CD4-positive, alpha-beta memory T cell (primary cell): ENCODE results near the gene HOXB1. TPM values are rescaled to one million over a fixed set of nuclear protein-coding genes. Genes with fewer than 3 reads are reported as not detected.

Experiments used
- CTCF ChIA-PET: fragments of 350-600 bp; sonication (Branson Sonifier 250); formaldehyde crosslinking; loops from one replicate; lab custom pipeline; 2021; ENCODE audit warnings: inconsistent platforms; ENCODE audit not compliant: partially characterized antibody; lab: Charles Lee
- POLR2A ChIA-PET: fragments of 350-600 bp; sonication (Branson Sonifier 250); formaldehyde crosslinking; loops from one replicate; lab custom pipeline; 2021; ENCODE audit not compliant: partially characterized antibody; lab: Charles Lee
- DNase-seq, 5 donors: peaks; one replicate each; pipeline versions ENCODE4 v3.0.0 to v3.0.0-alpha.2; 2020 to 2022; ENCODE audit warnings: mixed read lengths in 1 of 5
- H3K27ac ChIP-seq: one replicate; pipeline ENCODE4 v1.7.0; 2013; ENCODE audit warnings: low read depth, low read length
- H3K27me3 ChIP-seq: 2 replicates; pipeline ENCODE4 v1.7.0; 2013; ENCODE audit warnings: mild to moderate bottlenecking, low read length, moderate library complexity; ENCODE audit not compliant: insufficient read depth
- H3K36me3 ChIP-seq: 2 replicates; pipeline ENCODE4 v1.7.0; 2013; ENCODE audit warnings: mild to moderate bottlenecking, low read length, moderate library complexity; ENCODE audit not compliant: insufficient read depth
- H3K4me1 ChIP-seq: 2 replicates; pipeline ENCODE4 v1.7.0; 2013; ENCODE audit warnings: mild to moderate bottlenecking, low read length, moderate library complexity; ENCODE audit not compliant: insufficient read depth
- H3K4me3 ChIP-seq, 2 donors: one replicate each; pipeline ENCODE4 v1.7.0; 2013; ENCODE audit warnings: low read length in 2 of 2, mild to moderate bottlenecking in 1 of 2
- H3K9me3 ChIP-seq, 2 donors: one replicate each; pipeline ENCODE4 v1.7.0; 2013; ENCODE audit warnings: low read length in 2 of 2, control low read depth in 1 of 2; ENCODE audit not compliant: control insufficient read depth in 1 of 2
- H3K27ac Mint-ChIP-seq, 7 donors: one replicate each; pipeline ENCODE4 v1.8.0; 2020 to 2021; ENCODE audit warnings: mixed read lengths in 7 of 7, mild to moderate bottlenecking in 6 of 7, inconsistent platforms in 3 of 7, moderate library complexity in 3 of 7
- H3K27me3 Mint-ChIP-seq, 2 donors: one replicate each; pipeline ENCODE4 v1.8.0; 2020 to 2021; ENCODE audit warnings: mixed read lengths in 2 of 2
- H3K36me3 Mint-ChIP-seq, 2 donors: one replicate each; pipeline ENCODE4 v1.8.0; 2020 to 2021; ENCODE audit warnings: mixed read lengths in 2 of 2, inconsistent platforms in 1 of 2, mild to moderate bottlenecking in 1 of 2
- H3K4me1 Mint-ChIP-seq, 4 donors: one replicate each; pipeline ENCODE4 v1.8.0; 2020 to 2021; ENCODE audit warnings: mixed read lengths in 4 of 4, mild to moderate bottlenecking in 1 of 4
- H3K4me3 Mint-ChIP-seq, 8 donors: one replicate each; pipeline ENCODE4 v1.8.0; 2020 to 2021; ENCODE audit warnings: mixed read lengths in 8 of 8, mild to moderate bottlenecking in 7 of 8, moderate library complexity in 6 of 8, inconsistent platforms in 3 of 8
- H3K9me3 Mint-ChIP-seq, 8 donors: one replicate each; pipeline ENCODE4 v1.8.0; 2020 to 2021; ENCODE audit warnings: mixed read lengths in 8 of 8, mild to moderate bottlenecking in 5 of 8, inconsistent platforms in 3 of 8, moderate library complexity in 1 of 8
- intact Hi-C: fragments of 100-400 bp; cut with micrococcal nuclease; formaldehyde crosslinking; loops from one replicate; pipeline ENCODE4 v1.15.1; 2023
- polyA plus RNA-seq, 2 donors: library from polyadenylated mRNA; unstranded; fragments of 300-500 nt; fragmentation: Illumina TruSeq; gene quantifications; one replicate each; pipeline ENCODE4 v1.2.3, GENCODE V29; 2021
- total RNA-seq, 2 experiments: library from RNA; stranded (reverse); gene quantifications; one replicate each; pipeline ENCODE4 v1.2.3, GENCODE V29; 2021

HOXB1 gene
- total and polyA plus RNA-seq, 4 experiments from 2014 or later = not detected

DNA sequence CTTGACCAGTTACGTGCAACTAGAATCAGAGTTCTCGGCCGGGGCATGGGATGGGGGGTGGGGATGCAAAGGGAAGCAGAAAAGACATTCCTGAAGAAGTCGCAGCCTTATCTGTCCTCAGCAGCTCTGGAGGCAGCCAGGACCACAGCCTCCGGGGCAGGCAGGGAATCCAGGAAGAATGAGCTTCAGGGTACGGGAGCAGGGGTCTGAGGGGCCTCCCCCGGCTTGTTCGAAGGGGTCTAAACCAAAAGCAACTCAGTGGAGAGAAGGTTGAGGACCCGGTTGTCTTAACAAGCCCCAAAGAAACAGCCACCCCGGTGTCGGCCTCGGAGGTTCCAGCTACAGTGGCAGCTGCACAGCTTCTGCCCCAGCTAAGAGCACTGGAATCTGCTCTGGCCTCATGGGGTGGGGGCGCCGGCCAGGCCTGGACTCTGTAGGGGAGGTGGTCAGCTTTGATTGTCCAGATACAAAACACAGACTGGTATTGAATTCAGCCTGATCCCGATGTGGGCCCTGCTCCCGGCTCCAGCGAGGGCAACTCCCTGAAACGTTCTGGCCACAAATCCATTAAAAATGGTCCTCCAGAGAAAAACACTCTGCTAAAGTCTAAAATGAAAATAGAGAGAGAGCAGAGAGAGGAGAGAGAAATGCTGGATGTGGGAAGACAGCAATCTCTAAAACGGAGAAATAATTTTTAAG is 39.7 kb upstream of the HOXB1 start:
- no peaks in the 10 kb centered on the region for H3K27me3 ChIP-seq
- Mint-ChIP-seq H3K27me3 (peaks cover 0 to 11% of the 10 kb centered on the region in 2 donors), H3K27ac (no peak overlapping the region), H3K4me3 (no peak overlapping the region), H3K4me1 (peaks cover 1 to 12% (median 8%) of the 10 kb centered on the region in 4 donors), H3K9me3 (no peaks in the 10 kb centered on the region), H3K36me3 (peaks cover 0 to 4% of the 10 kb centered on the region in 2 donors)
- no peak overlapping the region for H3K4me3 ChIP-seq
- H3K27ac ChIP-seq = no peak overlapping the region
- peaks cover 3% of the 10 kb centered on the region for H3K4me1 ChIP-seq
- no peak for DNase-seq
- H3K36me3 ChIP-seq = no peaks in the 10 kb centered on the region
- CTCF ChIA-PET = interaction anchor here (1.2 kb wide), 1 partner anchor 23 kb away, joined by 3 read pairs; the partner anchor contains the start of gene HOXB5
- H3K9me3 ChIP-seq = no peaks in the 10 kb centered on the region
- POLR2A ChIA-PET = interaction anchor here (0.5 to 0.8 kb wide), 3 partner anchors 24 to 65 kb away, joined by 3 read pairs; no protein-coding TSS in a partner anchor
- intact Hi-C loops = no loop called here

DNA sequence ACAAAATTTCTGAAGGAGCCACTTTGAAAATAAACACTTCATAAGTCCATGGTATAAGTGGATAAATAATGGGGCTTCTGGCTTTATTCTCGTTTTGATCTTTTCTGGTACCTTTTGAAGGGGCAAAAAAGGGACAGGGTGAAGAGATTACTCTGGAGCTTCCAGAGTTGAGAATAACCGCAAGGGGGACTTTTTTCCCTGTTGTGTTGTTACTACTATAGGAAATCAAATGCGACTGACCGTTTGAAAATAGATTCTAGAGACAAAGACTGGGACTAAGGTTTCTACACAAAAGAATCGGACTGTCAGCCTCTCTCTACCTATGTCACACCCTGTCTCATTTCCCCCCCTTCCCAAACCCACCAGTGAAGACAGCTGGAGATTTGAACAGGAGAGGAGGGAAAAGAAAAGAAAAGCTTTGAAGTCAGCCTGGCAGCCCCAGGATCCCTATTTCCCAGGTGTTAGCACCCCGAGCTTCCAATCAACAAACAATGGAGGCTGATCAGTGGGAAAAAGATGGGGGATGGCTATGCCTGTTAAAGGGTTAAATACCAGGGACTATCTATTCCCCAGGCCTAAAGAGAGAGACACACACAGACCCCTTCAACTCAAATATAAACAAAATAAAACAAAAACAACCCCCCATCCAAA is 39.0 kb upstream of the HOXB1 start:
- Histone ChIP-seq H3K4me3 (no peak overlapping the region), H3K36me3 (no peaks in the 10 kb centered on the region), H3K27me3 (no peaks in the 10 kb centered on the region), H3K4me1 (peaks cover 3% of the 10 kb centered on the region), H3K9me3 (no peaks in the 10 kb centered on the region), H3K27ac (no peak overlapping the region)
- Mint-ChIP-seq H3K9me3 (no peaks in the 10 kb centered on the region), H3K4me1 (peaks cover 1 to 9% (median 8%) of the 10 kb centered on the region in 4 donors), H3K4me3 (no peak overlapping the region), H3K27me3 (peaks cover under 1 to 11% of the 10 kb centered on the region in 2 donors), H3K27ac (no peak overlapping the region), H3K36me3 (peaks cover 0 to 4% of the 10 kb centered on the region in 2 donors)
- CTCF ChIA-PET = interaction anchor here (1.2 kb wide), 1 partner anchor 23 kb away, joined by 3 read pairs; the partner anchor contains the start of gene HOXB5
- intact Hi-C loops = no loop called here
- POLR2A ChIA-PET = interaction anchor here (0.5 to 0.8 kb wide), 4 partner anchors 24 to 233 kb away, joined by 3 read pairs; no protein-coding TSS in a partner anchor
- DNase-seq = no peak

GRCh38 chr17:48569240-48569582 is 38.4 kb upstream of the HOXB1 start:
- peaks cover 3% of the 10 kb centered on the region for H3K4me1 ChIP-seq
- H3K9me3 ChIP-seq = no peaks in the 10 kb centered on the region
- no peaks in the 10 kb centered on the region for H3K9me3 Mint-ChIP-seq
- no peak for DNase-seq
- H3K27me3 Mint-ChIP-seq = peaks cover 1 to 11% of the 10 kb centered on the region in 2 donors
- POLR2A ChIA-PET = interaction anchor here (0.6 to 0.8 kb wide), 2 partner anchors 28 to 232 kb away, joined by 3 read pairs; no protein-coding TSS in a partner anchor
- CTCF ChIA-PET = interaction anchor here (1.2 kb wide), 1 partner anchor 24 kb away, joined by 3 read pairs; the partner anchor contains the start of gene HOXB5
- no peak overlapping the region for H3K27ac ChIP-seq
- H3K27me3 ChIP-seq = no peaks in the 10 kb centered on the region
- peak overlapping the region in 1 of 7 donors; percentile 48 for H3K27ac Mint-ChIP-seq
- H3K4me3 Mint-ChIP-seq = peak overlapping the region in 1 of 8 donors; percentile 27
- no peaks in the 10 kb centered on the region for H3K36me3 ChIP-seq
- peaks cover 0 to 4% of the 10 kb centered on the region in 2 donors for H3K36me3 Mint-ChIP-seq
- intact Hi-C loops = no loop called here
- H3K4me1 Mint-ChIP-seq = peaks cover 1 to 9% (median 8%) of the 10 kb centered on the region in 4 donors
- H3K4me3 ChIP-seq = no peak overlapping the region

GRCh38 chr17:48568499-48569239 is 37.9 kb upstream of the HOXB1 start:
- H3K4me3 Mint-ChIP-seq = peak overlapping the region in 5 of 8 donors; percentile 0 to 39 (median 13)
- peaks cover 3% of the 10 kb centered on the region for H3K4me1 ChIP-seq
- H3K27ac ChIP-seq = no peak overlapping the region
- ChIA-PET CTCF (interaction anchor here (1.3 to 1.4 kb wide), 2 partner anchors 23 to 56 kb away, joined by 3 to 5 read pairs; no protein-coding TSS in a partner anchor), POLR2A (interaction anchor here (0.6 kb wide), 1 partner anchor 232 kb away, joined by 3 read pairs; no protein-coding TSS in a partner anchor)
- no peaks in the 10 kb centered on the region for H3K27me3 ChIP-seq
- H3K36me3 Mint-ChIP-seq = peaks cover 0 to 4% of the 10 kb centered on the region in 2 donors
- H3K9me3 ChIP-seq = no peaks in the 10 kb centered on the region
- H3K9me3 Mint-ChIP-seq = no peaks in the 10 kb centered on the region
- no peak overlapping the region for H3K4me3 ChIP-seq
- DNase-seq = no peak
- intact Hi-C loops = no loop called here
- H3K36me3 ChIP-seq = no peaks in the 10 kb centered on the region
- H3K27me3 Mint-ChIP-seq = peaks cover 1 to 11% of the 10 kb centered on the region in 2 donors
- H3K4me1 Mint-ChIP-seq = peaks cover 1 to 9% (median 8%) of the 10 kb centered on the region in 4 donors
- H3K27ac Mint-ChIP-seq = no peak overlapping the region

DNA sequence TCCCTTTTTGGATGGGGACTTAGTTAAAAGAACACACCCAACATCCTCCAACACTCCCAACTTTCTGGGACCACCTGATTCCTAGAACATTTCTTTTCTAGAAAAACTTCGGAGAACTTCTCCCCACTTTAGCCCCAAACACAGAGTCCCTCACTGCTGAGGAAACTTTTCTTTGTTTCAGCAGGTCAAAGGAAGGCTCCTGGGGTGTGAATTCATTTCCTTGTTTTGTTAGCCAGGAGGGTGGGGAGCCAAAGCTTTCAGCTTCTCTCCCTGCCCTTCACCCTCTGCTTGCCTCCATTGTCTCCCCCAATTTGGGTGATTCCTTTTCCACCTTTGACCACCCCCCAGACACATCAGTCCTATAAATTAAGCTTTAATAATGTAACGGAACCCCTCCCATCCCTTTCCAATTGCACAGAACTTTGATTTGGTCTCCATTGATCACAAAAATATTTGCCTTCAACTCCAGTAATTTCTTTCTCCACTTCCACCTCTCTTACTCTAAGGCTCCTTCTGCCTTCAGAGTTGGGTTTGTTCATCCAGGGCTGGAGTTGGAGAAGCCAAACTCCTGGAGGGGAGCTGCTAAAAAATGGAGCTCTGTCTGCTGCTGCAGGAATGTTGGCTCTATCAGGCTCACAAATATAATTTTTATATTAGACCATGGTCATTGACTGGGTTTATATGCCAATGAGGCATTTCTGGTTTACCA is 37.0 kb upstream of the HOXB1 start:
- no peak overlapping the region for H3K27ac Mint-ChIP-seq
- peaks cover 0 to 4% of the 10 kb centered on the region in 2 donors for H3K36me3 Mint-ChIP-seq
- Histone ChIP-seq H3K27me3 (no peaks in the 10 kb centered on the region), H3K4me3 (no peak overlapping the region), H3K36me3 (no peaks in the 10 kb centered on the region), H3K9me3 (no peaks in the 10 kb centered on the region), H3K27ac (no peak overlapping the region), H3K4me1 (peaks cover 3% of the 10 kb centered on the region)
- no peak for DNase-seq
- CTCF ChIA-PET = interaction anchor here (1.3 to 1.4 kb wide), 2 partner anchors 22 to 55 kb away, joined by 3 to 5 read pairs; no protein-coding TSS in a partner anchor
- no peak overlapping the region for H3K4me3 Mint-ChIP-seq
- POLR2A ChIA-PET = no interaction called here
- H3K27me3 Mint-ChIP-seq = peaks cover 3 to 11% of the 10 kb centered on the region in 2 donors
- intact Hi-C loops = no loop called here
- peaks cover 1 to 9% (median 6%) of the 10 kb centered on the region in 4 donors for H3K4me1 Mint-ChIP-seq
- H3K9me3 Mint-ChIP-seq = no peaks in the 10 kb centered on the region

GRCh38 chr17:48567209-48567608 is 36.4 kb upstream of the HOXB1 start:
- no peak overlapping the region for H3K4me3 Mint-ChIP-seq
- Histone ChIP-seq H3K4me3 (no peak overlapping the region), H3K36me3 (no peaks in the 10 kb centered on the region), H3K27ac (no peak overlapping the region), H3K4me1 (peaks cover 6% of the 10 kb centered on the region), H3K9me3 (no peaks in the 10 kb centered on the region), H3K27me3 (no peaks in the 10 kb centered on the region)
- DNase-seq = no peak
- ChIA-PET POLR2A (no interaction called here), CTCF (interaction anchor here (1.3 to 1.4 kb wide), 2 partner anchors 21 to 54 kb away, joined by 3 to 5 read pairs; no protein-coding TSS in a partner anchor)
- peaks cover 3 to 11% of the 10 kb centered on the region in 2 donors for H3K27me3 Mint-ChIP-seq
- peaks cover 3 to 11% (median 6%) of the 10 kb centered on the region in 4 donors for H3K4me1 Mint-ChIP-seq
- no peak overlapping the region for H3K27ac Mint-ChIP-seq
- H3K9me3 Mint-ChIP-seq = no peaks in the 10 kb centered on the region
- H3K36me3 Mint-ChIP-seq = peaks cover 0 to 4% of the 10 kb centered on the region in 2 donors
- intact Hi-C loops = no loop called here
